B cell (primary cell): ENCODE results near the gene PTMS. TPM values are rescaled to one million over a fixed set of nuclear protein-coding genes. Genes with fewer than 3 reads are reported as not detected.

Experiments used
- ATAC-seq: fragments of 200-7000 bp; cut with Tn5 transposase; one replicate; pipeline ENCODE4 v1.10.0; 2021; ENCODE audit warnings: low read depth, mild to moderate bottlenecking, moderate number of reproducible peaks, moderate library complexity
- CTCF ChIA-PET: fragments of 350-600 bp; sonication (Branson Sonifier 250); formaldehyde crosslinking; loops from one replicate; lab custom pipeline; 2021; ENCODE audit warnings: antibody characterized with exemption, inconsistent platforms; lab: Charles Lee
- POLR2A ChIA-PET: fragments of 350-600 bp; sonication (Branson Sonifier 250); formaldehyde crosslinking; loops from one replicate; lab custom pipeline; 2021; ENCODE audit warnings: antibody characterized with exemption; lab: Charles Lee
- DNase-seq: peaks from one replicate; pipeline ENCODE4 v3.0.0; 2013
- H2AFZ ChIP-seq: 2 replicates; pipeline ENCODE4 v1.6.1; 2012; ENCODE audit warnings: mild to moderate bottlenecking, low read depth, low read length; ENCODE audit not compliant: insufficient read depth, poor library complexity, severe bottlenecking
- H3K27ac ChIP-seq, 2 donors: 1 replicate in 1 of 2; 2 replicates in 1 of 2; pipeline ENCODE4 v1.5.1; 2012 to 2013; ENCODE audit warnings: low read length in 2 of 2, mild to moderate bottlenecking in 2 of 2, moderate library complexity in 1 of 2
- H3K27me3 ChIP-seq, 4 experiments: fragments of 200-600 bp in 1 of 4; sonication (generic) in 1 of 4; replicated peaks in 1 of 4; 1 replicate in 2 of 4; 2 replicates in 2 of 4; pipeline versions ENCODE4 v1.6.1 to v1.7.0; 2013 to 2016; ENCODE audit warnings: low read length in 3 of 4, mild to moderate bottlenecking in 2 of 4, mixed read lengths in 1 of 4, moderate library complexity in 1 of 4; ENCODE audit not compliant: insufficient read depth in 4 of 4, control insufficient read depth in 3 of 4; ENCODE audit errors: control extremely low read depth in 1 of 4
- H3K36me3 ChIP-seq, 2 experiments: replicated peaks in 1 of 2; 1 replicate in 1 of 2; 2 replicates in 1 of 2; pipeline versions ENCODE4 v1.6.1 to v1.7.1; 2013; ENCODE audit warnings: low read length in 1 of 2; ENCODE audit not compliant: insufficient read depth in 2 of 2, control insufficient read depth in 1 of 2; ENCODE audit errors: control extremely low read depth in 1 of 2, extremely low read depth in 1 of 2
- H3K4me1 ChIP-seq, 2 donors: fragments of 200-600 bp in 1 of 2; sonication (generic) in 1 of 2; 1 replicate in 1 of 2; 2 replicates in 1 of 2; pipeline versions ENCODE4 v1.5.1 to v1.6.1; 2013 to 2017; ENCODE audit warnings: low read length in 2 of 2; ENCODE audit not compliant: control insufficient read depth in 2 of 2, insufficient read depth in 2 of 2
- H3K4me2 ChIP-seq: replicated peaks from 2 replicates; pipeline ENCODE3; 2012; ENCODE audit warnings: mild to moderate bottlenecking, low read depth, low read length; ENCODE audit not compliant: poor library complexity, severe bottlenecking
- H3K4me3 ChIP-seq, 5 experiments: fragments of 200-600 bp in 1 of 5; sonication (generic) in 1 of 5; 1 replicate in 3 of 5; 2 replicates in 2 of 5; pipeline versions ENCODE4 v1.5.1 to v1.7.0; 2011 to 2016; ENCODE audit warnings: low read length in 4 of 5, mild to moderate bottlenecking in 4 of 5, low read depth in 2 of 5, control low read depth in 1 of 5, moderate library complexity in 1 of 5; ENCODE audit not compliant: insufficient read depth in 1 of 5; ENCODE audit errors: control extremely low read depth in 1 of 5, extremely low read depth in 1 of 5
- H3K79me2 ChIP-seq: fragments of 200-600 bp; sonication (generic); one replicate; pipeline ENCODE4 v1.6.0; 2016; ENCODE audit warnings: low read length; ENCODE audit not compliant: control insufficient read depth, insufficient read depth
- H3K9ac ChIP-seq: fragments of 200-600 bp; sonication (generic); 2 replicates; pipeline ENCODE4 v1.6.1; 2017; ENCODE audit warnings: mild to moderate bottlenecking, low read length, moderate library complexity
- H3K9me3 ChIP-seq, 3 donors: one replicate each; pipeline versions ENCODE4 v1.6.1 to v1.7.1; 2013; ENCODE audit warnings: low read length in 2 of 3; ENCODE audit not compliant: control insufficient read depth in 2 of 3, insufficient read depth in 1 of 3; ENCODE audit errors: control extremely low read depth in 1 of 3
- H4K20me1 ChIP-seq: 2 replicates; pipeline ENCODE4 v1.6.0; 2012; ENCODE audit warnings: mild to moderate bottlenecking, low read length; ENCODE audit not compliant: insufficient read depth, control insufficient read depth, poor library complexity, severe bottlenecking
- H3K27ac Mint-ChIP-seq: one replicate; pipeline ENCODE4 v1.8.0; 2021; ENCODE audit warnings: mixed read lengths
- H3K27me3 Mint-ChIP-seq: one replicate; pipeline ENCODE4 v1.8.0; 2021; ENCODE audit warnings: mixed read lengths
- H3K4me1 Mint-ChIP-seq: one replicate; pipeline ENCODE4 v1.8.0; 2021; ENCODE audit warnings: mixed read lengths
- H3K4me3 Mint-ChIP-seq: one replicate; pipeline ENCODE4 v1.8.0; 2021; ENCODE audit warnings: mixed read lengths
- H3K9me3 Mint-ChIP-seq: one replicate; pipeline ENCODE4 v1.8.0; 2022; ENCODE audit warnings: mixed read lengths; ENCODE audit not compliant: insufficient read depth
- EZH2 ChIP-seq: IDR thresholded peaks from 2 replicates; pipeline ENCODE4 v1.6.1; 2012; ENCODE audit warnings: borderline replicate concordance, low read depth, mild to moderate bottlenecking, moderate library complexity, low read length; ENCODE audit not compliant: insufficient read depth, poor library complexity, severe bottlenecking
- WGBS: methylation state at CpG from one replicate; pipeline ENCODE4 v1.1.5; 2013; ENCODE audit warnings: missing lambda C conversion rate; ENCODE audit not compliant: insufficient coverage; 5-methylcytosine and 5-hydroxymethylcytosine counted together
- intact Hi-C: fragments of 100-400 bp; cut with micrococcal nuclease; formaldehyde crosslinking; loops from one replicate; pipeline ENCODE4 v1.10.0; 2022
- polyA plus RNA-seq: library from polyadenylated mRNA; depleted of rRNA; stranded (reverse); fragments of >200 nt; gene quantifications from 2 replicates; pipeline ENCODE4 v1.2.3, GENCODE V29; 2012
- total RNA-seq, 2 donors: library from RNA; stranded (reverse); fragments of 120-200 nt in 1 of 2; gene quantifications; 1 replicate in 1 of 2; 2 replicates in 1 of 2; pipeline versions ENCODE4 v1.2.3 to v1.2.4, GENCODE V29; 2013 to 2022
- TF ChIP-seq, protein P1 (sequence below): fragments of 200-600 bp; IDR thresholded peaks from one replicate; pipeline ENCODE4 v1.8.0; 2022; ENCODE audit warnings: antibody characterized with exemption, mild to moderate bottlenecking

The PTMS gene
- total and polyA plus RNA-seq, 2 donors (not counting 1 experiment from before 2014, with no cell fraction given) = 1.0 to 2.1 TPM

DNA sequence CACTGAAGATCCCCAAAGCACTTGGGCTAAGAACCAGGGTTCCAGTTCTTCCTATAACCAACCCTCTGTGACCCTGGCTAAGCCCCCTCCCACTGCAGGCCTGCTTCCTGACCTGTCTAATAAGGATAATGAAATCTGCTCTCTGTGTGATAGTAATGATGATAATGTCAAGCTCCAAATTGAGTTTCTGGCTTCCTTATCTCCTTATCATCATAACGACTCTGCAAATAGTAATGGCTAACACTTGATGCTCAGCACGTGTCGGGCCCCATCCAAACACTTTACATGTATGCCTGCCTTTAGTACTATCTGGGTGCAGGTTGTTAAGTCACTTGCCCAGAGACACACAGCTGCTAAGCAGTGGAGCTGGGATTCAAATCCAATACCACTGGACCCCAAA is 50.4 kb downstream of the PTMS start:
- Mint-ChIP-seq H3K27ac (no peak overlapping the region), H3K4me3 (no peak overlapping the region), H3K4me1 (peaks cover 14% of the 10 kb centered on the region), H3K27me3 (peaks cover 36% of the 10 kb centered on the region), H3K9me3 (no peaks in the 10 kb centered on the region)
- TF ChIP-seq, protein P1, sequence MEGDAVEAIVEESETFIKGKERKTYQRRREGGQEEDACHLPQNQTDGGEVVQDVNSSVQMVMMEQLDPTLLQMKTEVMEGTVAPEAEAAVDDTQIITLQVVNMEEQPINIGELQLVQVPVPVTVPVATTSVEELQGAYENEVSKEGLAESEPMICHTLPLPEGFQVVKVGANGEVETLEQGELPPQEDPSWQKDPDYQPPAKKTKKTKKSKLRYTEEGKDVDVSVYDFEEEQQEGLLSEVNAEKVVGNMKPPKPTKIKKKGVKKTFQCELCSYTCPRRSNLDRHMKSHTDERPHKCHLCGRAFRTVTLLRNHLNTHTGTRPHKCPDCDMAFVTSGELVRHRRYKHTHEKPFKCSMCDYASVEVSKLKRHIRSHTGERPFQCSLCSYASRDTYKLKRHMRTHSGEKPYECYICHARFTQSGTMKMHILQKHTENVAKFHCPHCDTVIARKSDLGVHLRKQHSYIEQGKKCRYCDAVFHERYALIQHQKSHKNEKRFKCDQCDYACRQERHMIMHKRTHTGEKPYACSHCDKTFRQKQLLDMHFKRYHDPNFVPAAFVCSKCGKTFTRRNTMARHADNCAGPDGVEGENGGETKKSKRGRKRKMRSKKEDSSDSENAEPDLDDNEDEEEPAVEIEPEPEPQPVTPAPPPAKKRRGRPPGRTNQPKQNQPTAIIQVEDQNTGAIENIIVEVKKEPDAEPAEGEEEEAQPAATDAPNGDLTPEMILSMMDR = no peak
- TF ChIP-seq EZH2 = no peak
- no peak overlapping the region for H3K9ac ChIP-seq
- ATAC-seq (no peak), DNase-seq (no peak)
- no peak overlapping the region for H3K4me2 ChIP-seq
- ChIA-PET CTCF (no interaction called here), POLR2A (no interaction called here)
- H4K20me1 ChIP-seq = no peaks in the 10 kb centered on the region
- no CpG with 5 or more reads among the region's 3 CpGs for WGBS
- H3K9me3 ChIP-seq = no peaks in the 10 kb centered on the region
- intact Hi-C loops = no loop called here
- peaks cover 0 to 31% (median 5%) of the 10 kb centered on the region in 4 experiments for H3K27me3 ChIP-seq
- H3K4me1 ChIP-seq = peaks cover 6 to 14% of the 10 kb centered on the region in 2 donors
- H3K4me3 ChIP-seq = no peak overlapping the region
- H3K27ac ChIP-seq = no peak overlapping the region
- no peak overlapping the region for H2AFZ ChIP-seq
- H3K79me2 ChIP-seq = no peaks in the 10 kb centered on the region
- no peaks in the 10 kb centered on the region for H3K36me3 ChIP-seq

DNA sequence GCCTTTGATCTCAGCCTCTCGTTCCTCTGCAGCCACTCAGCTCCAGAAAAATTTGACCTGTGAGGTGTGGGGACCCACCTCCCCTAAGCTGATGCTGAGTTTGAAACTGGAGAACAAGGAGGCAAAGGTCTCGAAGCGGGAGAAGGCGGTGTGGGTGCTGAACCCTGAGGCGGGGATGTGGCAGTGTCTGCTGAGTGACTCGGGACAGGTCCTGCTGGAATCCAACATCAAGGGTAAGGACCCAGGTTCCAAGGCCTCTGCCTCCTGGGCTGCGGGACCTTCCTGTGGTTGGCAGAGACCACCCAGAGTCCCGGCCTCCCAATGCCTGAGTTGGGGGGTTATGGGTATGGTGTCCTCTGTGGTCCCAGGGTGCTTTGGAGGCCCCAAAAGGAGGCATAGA is 50.9 kb downstream of the PTMS start:
- ATAC-seq (no peak), DNase-seq (no peak)
- H3K4me3 ChIP-seq = no peak overlapping the region
- no peak overlapping the region for H3K4me2 ChIP-seq
- no peaks in the 10 kb centered on the region for H3K79me2 ChIP-seq
- H3K4me3 Mint-ChIP-seq = no peak overlapping the region
- no peaks in the 10 kb centered on the region for H3K9me3 Mint-ChIP-seq
- H3K27ac Mint-ChIP-seq = no peak overlapping the region
- H3K27me3 Mint-ChIP-seq = peaks cover 39% of the 10 kb centered on the region
- peaks cover 10 to 17% of the 10 kb centered on the region in 2 donors for H3K4me1 ChIP-seq
- no peaks in the 10 kb centered on the region for H3K36me3 ChIP-seq
- H3K9ac ChIP-seq = no peak overlapping the region
- intact Hi-C loops = no loop called here
- ChIA-PET CTCF (no interaction called here), POLR2A (no interaction called here)
- WGBS = 94% methylated on average over 6 of the region's 8 CpGs
- H4K20me1 ChIP-seq = no peaks in the 10 kb centered on the region
- peaks cover 18% of the 10 kb centered on the region for H3K4me1 Mint-ChIP-seq
- H3K9me3 ChIP-seq = no peaks in the 10 kb centered on the region
- H2AFZ ChIP-seq = no peak overlapping the region
- no peak overlapping the region for H3K27ac ChIP-seq
- no peak for TF ChIP-seq EZH2
- TF ChIP-seq, protein P1 = no peak
- peaks cover 0 to 36% (median 7%) of the 10 kb centered on the region in 4 experiments for H3K27me3 ChIP-seq
